Measurements from ENCODE around the gene KATNAL2.

KATNAL2 gene

DNA sequence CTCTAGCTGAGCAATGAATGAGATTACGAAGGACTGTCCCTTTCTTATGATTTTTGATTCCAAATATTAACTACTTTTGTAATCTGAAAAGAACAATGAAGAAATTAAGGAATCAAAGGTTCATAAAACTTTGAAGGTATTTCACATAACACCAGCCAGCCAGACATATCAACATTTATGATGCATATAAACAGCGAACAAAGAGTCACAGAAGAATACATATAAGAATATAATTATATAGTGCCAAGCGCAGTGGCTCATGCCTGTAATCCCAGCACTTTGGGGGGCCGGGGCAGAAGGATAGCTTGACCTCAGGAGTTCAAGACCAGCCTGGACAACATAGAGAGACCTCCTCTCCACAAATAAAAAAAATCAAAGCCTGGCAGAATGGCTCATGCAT is 34.2 kb upstream of the KATNAL2 start:
- Histone ChIP-seq H3F3A (ENCODE audit: insufficient read depth) (no peaks in the 10 kb centered on the region; the same call in 1 of the 2 replicates), H4K20me1 (ENCODE audit: low read depth, low read length) (peaks cover 3% of the 10 kb centered on the region; the same call in 1 of the 2 replicates), H2AFZ (ENCODE audit: low read depth, low read length, severe bottlenecking) (no peak overlapping the region), H3K9me3 (ENCODE audit: insufficient read depth, low read length) (peaks cover 17% of the 10 kb centered on the region; the same call in 1 of the 2 replicates), H3K79me2 (ENCODE audit: insufficient read depth, low read length) (peaks cover 95% of the 10 kb centered on the region), H3K36me3 (ENCODE audit: low read length) (peaks cover 33% of the 10 kb centered on the region), H3K27me3 (ENCODE audit: low read length) (no peaks in the 10 kb centered on the region), H3K27ac (ENCODE audit: low read depth, low read length) (no peak overlapping the region), H3K9me2 (replicated peaks; ENCODE audit: insufficient read depth, low read length) (no peaks in the 10 kb centered on the region), H3K9ac (ENCODE audit: low read length) (no peak overlapping the region), H3K4me2 (ENCODE audit: low read depth, low read length, poor library complexity, severe bottlenecking) (no peak overlapping the region), H3K4me3 (ENCODE audit: insufficient read depth, low read length, poor library complexity, severe bottlenecking) (no peak overlapping the region)
- TF ChIP-seq, protein P1, sequence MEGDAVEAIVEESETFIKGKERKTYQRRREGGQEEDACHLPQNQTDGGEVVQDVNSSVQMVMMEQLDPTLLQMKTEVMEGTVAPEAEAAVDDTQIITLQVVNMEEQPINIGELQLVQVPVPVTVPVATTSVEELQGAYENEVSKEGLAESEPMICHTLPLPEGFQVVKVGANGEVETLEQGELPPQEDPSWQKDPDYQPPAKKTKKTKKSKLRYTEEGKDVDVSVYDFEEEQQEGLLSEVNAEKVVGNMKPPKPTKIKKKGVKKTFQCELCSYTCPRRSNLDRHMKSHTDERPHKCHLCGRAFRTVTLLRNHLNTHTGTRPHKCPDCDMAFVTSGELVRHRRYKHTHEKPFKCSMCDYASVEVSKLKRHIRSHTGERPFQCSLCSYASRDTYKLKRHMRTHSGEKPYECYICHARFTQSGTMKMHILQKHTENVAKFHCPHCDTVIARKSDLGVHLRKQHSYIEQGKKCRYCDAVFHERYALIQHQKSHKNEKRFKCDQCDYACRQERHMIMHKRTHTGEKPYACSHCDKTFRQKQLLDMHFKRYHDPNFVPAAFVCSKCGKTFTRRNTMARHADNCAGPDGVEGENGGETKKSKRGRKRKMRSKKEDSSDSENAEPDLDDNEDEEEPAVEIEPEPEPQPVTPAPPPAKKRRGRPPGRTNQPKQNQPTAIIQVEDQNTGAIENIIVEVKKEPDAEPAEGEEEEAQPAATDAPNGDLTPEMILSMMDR (IDR thresholded peaks at IDR 0.05; ENCODE audit: insufficient read depth, low read length, poor library complexity, severe bottlenecking): no peak
- no peak for TF ChIP-seq EZH2phosphoT487 (conservative IDR thresholded peaks at IDR 0.05; ENCODE audit: low read length)

DNA sequence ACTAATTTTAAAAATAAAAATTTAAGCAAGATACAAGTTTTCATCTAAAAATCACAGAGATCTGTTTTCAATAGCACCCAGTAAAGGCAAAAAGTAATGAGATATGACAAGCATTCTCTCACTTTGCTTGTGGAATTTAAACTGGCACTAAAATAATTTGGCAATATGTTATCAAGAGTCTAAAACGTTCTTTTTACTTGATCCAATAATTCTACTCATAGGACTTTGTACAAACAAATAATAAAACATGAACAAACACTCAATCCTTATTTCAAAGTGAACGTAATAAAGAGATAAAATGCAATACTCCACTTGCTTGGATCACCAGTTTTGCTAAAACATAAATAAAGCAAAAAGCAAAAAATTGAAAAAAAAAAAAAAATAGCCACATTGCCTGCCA is 30.5 kb upstream of the KATNAL2 start:
- Histone ChIP-seq H2AFZ (ENCODE audit: low read depth, low read length, severe bottlenecking) (no peak overlapping the region), H3K4me2 (ENCODE audit: low read depth, low read length, poor library complexity, severe bottlenecking) (no peak overlapping the region), H3K9ac (ENCODE audit: low read length) (no peak overlapping the region), H3K9me3 (ENCODE audit: insufficient read depth, low read length) (peaks cover 17% of the 10 kb centered on the region; the same call in 1 of the 2 replicates), H3F3A (ENCODE audit: insufficient read depth) (no peaks in the 10 kb centered on the region; the same call in 1 of the 2 replicates), H3K36me3 (ENCODE audit: low read length) (peaks cover 42% of the 10 kb centered on the region), H3K27me3 (ENCODE audit: low read length) (no peaks in the 10 kb centered on the region), H3K9me2 (replicated peaks; ENCODE audit: insufficient read depth, low read length) (no peaks in the 10 kb centered on the region), H4K20me1 (ENCODE audit: low read depth, low read length) (peaks cover 7% of the 10 kb centered on the region; the same call in 1 of the 2 replicates), H3K27ac (ENCODE audit: low read depth, low read length) (no peak overlapping the region), H3K79me2 (ENCODE audit: insufficient read depth, low read length) (peaks cover 95% of the 10 kb centered on the region), H3K4me3 (ENCODE audit: insufficient read depth, low read length, poor library complexity, severe bottlenecking) (no peak overlapping the region)
- no peak for TF ChIP-seq EZH2phosphoT487 (conservative IDR thresholded peaks at IDR 0.05; ENCODE audit: low read length)
- TF ChIP-seq, protein P1 (IDR thresholded peaks at IDR 0.05; ENCODE audit: insufficient read depth, low read length, poor library complexity, severe bottlenecking): no peak

DNA sequence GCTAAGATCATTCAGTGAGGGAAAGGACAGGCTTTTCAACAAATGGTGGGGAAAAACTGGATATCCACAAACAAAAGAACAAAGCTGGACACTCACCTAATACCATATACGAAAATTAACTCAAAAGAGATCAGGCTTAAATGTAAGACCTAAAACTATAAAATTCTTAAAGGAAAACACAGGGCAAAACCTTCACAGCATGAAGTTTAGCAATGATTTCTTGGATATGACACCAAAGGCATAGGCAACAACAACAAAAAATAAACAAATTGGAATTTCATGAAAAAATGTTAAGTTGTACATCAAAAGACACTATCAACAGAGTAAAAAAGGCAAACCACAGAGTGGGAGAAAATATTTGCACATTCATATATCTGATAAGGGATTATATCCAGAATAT is 28.4 kb upstream of the KATNAL2 start:
- Histone ChIP-seq H3K9ac (ENCODE audit: low read length) (no peak overlapping the region), H3K9me2 (replicated peaks; ENCODE audit: insufficient read depth, low read length) (no peaks in the 10 kb centered on the region), H4K20me1 (ENCODE audit: low read depth, low read length) (peaks cover 13% of the 10 kb centered on the region), H2AFZ (ENCODE audit: low read depth, low read length, severe bottlenecking) (no peak overlapping the region), H3K79me2 (ENCODE audit: insufficient read depth, low read length) (peaks cover 94% of the 10 kb centered on the region), H3K9me3 (ENCODE audit: insufficient read depth, low read length) (peaks cover 17% of the 10 kb centered on the region; the same call in 1 of the 2 replicates), H3K36me3 (ENCODE audit: low read length) (peaks cover 39% of the 10 kb centered on the region), H3F3A (ENCODE audit: insufficient read depth) (peaks cover 7% of the 10 kb centered on the region; the same call in 1 of the 2 replicates), H3K27ac (ENCODE audit: low read depth, low read length) (no peak overlapping the region), H3K27me3 (ENCODE audit: low read length) (no peaks in the 10 kb centered on the region), H3K4me3 (ENCODE audit: insufficient read depth, low read length, poor library complexity, severe bottlenecking) (no peak overlapping the region), H3K4me2 (ENCODE audit: low read depth, low read length, poor library complexity, severe bottlenecking) (no peak overlapping the region)
- TF ChIP-seq, protein P1 (IDR thresholded peaks at IDR 0.05; ENCODE audit: insufficient read depth, low read length, poor library complexity, severe bottlenecking): no peak
- TF ChIP-seq EZH2phosphoT487 (conservative IDR thresholded peaks at IDR 0.05; ENCODE audit: low read length): no peak

Measured in SU-DHL-6 (cell line).